HK-2 (cell line): ENCODE results near the gene PTPN5.
A peak's percentile ranks its signal among the peaks of the same experiment; 100 is the strongest.

Source experiments
- DNase-seq: peaks from one replicate; pipeline ENCODE4 v3.0.0-alpha.2; 2018; ENCODE audit not compliant: unreplicated experiment

Gene PTPN5

DNA sequence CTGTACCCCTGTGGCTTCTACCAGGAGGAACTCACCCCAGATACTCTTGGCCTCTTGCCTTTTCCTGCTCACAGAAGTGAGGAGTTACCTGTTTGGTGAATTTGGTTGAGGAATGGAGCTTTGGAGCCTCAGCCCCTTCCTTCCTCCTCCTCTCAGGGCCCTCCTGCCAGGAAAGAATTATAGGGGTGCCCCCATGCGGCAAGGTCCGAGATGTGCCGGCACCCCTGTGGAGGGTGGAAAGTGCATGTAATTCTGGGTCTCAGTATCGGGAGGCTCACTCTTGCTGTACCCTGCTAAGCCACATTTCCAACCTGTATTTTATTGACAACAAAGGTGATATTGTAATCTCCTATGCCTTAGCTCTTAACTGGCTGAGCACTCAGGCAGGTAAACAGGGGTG lies 51.9 kb downstream of the PTPN5 start:
- DNase-seq = no peak

DNA sequence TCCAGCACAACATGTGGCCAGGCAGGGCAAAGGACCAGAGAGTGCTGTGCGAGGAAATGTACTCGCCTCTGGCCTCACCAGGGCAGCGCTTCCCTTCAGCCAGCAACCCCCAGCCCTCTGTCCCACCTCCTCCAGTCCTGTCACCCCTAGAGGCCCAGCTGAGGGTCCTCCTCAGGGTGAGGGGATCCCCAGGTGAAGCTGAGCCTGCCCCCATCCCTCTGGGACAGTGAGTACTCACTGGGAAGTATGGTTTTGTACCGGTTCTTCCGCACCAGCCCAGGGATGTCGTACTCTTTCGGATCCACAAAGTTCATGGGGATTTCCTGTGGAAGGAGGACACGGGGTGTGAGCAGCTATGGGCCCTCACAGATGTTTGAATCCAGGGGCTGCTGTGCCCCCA lies 54.0 kb downstream of the PTPN5 start:
- DNase-seq = no peak

DNA sequence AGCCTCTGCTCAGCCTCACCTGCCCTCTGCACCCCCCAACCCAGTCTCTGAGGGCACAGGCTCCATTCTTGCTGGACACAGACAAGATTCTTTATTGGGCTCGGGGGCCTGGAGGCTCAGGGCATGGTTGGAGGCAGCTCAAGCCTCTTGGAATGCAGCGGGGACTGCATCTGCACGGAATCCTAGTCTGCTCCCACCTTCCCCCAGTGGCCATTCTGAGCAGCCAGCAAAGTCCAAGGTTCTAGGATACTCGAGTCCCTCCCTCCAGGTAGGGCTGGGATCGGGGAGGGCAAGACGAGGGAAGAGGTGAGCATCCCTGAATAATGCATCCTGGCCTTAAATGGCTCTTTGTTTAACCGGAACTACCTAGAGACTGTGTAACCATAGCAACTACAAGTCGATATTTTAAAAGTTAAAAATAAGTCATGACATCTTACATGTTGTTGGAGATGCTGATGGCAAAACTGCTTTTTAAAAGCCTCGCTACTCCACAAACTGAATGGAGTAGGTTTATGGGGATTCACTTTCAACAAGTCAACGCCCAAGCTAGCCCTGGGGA lies 54.9 kb downstream of the PTPN5 start:
- DNase-seq = no peak

DNA sequence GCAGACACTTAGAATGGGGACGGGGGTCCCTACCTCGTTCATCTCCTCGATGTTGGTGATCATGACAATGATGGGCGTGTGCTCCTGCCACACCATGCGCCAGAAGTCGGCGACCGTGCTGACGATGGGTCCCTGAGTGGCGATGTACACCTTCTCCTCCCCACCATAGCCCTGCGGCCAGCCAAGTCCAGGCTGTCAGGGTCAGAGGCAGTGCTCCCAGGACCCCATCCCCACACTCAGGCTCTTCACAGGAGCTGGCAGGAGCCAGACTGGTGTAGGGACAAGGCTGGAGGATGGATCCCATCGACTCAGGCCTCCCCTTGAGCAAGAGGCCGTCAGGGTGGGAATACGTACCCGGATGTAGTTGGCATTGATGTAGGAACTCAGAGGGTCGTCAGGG lies 58.4 kb downstream of the PTPN5 start:
- no peak for DNase-seq

DNA sequence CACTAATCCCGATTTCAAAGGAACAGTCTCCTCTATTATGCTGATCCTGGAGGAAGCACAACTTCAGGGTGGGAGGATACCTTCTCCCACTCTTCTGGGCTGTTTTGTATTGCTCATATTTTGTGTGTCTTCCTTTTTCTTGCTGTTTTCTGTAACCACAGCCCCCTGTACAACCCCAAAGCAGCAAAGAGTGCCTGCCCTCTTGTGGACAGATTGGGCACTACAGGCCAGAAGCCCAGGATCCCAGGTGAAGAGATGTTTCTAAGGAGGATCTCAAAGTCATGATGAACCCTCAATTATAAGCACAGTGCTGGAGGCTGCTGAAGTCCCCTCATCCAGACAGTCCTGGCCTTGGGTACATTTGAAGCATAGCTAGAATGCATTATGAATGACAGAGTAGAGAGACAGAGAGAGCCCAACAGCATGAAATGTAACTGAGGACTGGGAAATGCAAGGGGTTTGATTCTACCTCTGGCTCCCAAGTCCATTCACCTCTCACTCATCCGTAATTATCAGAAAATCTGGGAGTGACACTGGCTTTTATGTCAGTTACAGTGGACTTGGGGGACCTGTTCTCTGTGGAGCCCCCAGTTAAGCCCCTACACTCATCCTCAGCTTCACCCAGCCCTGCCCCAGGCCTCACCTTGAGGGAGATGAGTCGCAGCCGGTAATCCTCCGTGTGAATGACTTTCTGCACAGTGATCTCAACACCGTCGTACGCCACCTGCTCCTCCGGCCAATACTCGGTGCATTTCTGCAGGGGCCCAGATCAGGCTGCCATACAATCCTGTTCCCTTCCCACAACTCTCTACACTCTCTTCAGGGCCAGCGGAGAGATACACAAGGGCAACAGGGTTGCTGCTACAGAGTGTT lies 59.4 kb downstream of the PTPN5 start:
- peak; percentile 37 for DNase-seq

DNA sequence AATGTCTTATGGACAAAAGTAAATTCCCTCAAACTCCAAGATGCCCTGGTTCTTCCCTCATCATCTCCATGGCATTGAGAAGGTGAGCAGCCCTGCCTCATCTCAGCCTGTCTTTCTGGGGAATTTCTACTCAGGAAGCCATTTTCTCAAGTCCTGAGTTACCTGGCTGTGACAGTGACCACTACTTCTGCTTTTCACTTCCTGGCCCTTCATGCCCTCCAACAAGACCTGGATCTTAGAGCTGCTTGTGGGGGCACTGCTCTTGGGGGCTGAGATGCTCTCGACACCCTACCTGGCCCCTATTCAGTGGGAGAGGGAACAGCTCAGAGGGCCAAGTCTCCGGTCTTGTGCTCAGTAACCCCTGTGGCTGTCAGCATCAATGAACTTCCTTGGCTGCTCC lies 60.2 kb downstream of the PTPN5 start:
- no peak for DNase-seq

DNA sequence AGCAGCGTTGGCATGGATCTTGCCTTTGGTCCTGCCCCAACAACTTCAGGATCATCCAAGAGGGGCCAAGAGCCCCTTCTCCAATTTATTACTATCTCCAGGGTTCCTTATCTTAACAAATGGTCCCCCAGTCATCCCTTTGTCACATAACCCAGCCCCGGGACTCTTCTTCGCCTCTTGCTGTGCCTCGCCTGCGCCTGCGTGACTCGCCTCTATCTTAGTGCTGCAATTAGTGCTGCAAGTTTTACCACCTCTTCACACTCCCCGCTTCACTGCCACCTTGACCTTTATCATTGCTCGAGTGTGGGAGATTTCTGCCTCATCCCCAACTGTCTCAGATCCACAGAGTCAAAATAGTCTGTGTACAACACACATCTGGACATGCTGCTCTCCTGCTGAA lies 61.6 kb downstream of the PTPN5 start:
- no peak for DNase-seq

DNA sequence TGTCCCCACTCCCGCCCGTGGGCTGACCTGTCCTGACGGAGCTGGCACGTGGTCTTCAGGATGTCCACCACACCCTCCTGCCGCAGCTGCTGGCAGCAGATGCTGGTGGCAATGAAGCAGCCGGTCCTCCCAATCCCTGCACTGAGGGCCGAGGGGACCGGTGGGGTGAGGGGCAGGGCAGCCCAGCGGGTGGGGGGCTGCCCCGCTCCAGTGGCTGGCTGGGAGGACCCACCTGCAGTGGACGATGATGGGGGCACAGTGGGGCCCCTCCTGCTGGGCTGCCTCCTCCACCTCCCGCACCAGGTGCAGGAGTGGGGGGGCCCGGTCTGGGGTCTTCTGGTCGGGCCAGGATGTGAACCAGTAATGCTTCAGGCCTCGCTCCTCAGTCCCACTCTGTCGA lies 62.2 kb downstream of the PTPN5 start:
- no peak for DNase-seq

DNA sequence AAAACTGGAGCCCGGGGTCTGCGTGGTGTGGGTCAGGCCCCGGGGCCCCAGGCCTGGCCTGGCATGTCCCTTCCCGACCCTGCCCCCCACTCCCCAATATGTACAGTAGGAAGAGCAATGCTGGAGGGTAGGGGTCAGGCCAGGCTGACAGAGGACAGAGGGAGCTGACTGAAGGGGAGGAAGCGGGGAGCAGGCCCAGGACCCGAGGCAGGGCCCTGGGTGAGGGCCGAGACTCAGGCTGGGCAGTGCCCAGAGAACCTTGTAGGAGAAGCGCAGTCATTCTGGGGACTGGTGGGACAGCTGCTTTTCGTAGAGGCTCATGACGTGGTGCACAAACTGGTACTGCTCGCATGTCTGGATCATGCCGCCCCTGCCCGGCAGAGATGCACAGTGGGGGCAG lies 62.9 kb downstream of the PTPN5 start:
- no peak for DNase-seq

DNA sequence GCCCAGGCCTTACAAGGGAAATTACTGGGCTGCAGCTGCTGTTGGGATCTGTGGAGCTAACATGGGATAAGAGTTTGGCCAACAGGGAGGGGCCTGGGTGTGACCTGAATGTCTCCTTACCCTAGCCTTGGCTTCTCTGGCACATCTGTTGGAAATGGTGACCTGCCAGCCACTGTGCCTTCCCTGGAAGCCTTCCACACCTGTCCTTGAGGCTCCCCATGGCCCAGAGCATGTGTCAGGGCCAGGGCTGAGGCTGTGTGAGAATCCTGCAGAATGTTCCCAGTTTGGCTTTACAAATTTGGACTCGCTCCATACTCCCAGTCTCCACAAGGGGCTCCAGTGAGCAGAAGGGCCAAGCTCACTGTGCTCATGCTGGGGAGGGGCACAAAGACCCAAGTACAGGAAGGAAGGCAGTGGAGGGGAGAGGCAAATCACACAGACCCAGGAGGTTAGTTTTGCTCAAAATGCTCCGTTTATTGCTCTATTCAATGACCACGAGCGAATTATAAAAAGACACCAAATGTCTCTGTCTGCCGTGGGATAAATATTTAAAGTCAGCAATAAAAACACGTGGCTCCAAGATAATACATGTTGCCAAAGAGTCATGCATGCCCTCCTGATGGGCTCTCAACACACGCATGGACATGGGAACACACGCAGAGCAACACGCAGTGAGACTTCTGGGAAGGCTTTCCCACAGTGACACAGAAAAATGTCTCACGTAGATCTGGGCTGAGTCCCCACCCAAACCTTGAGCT lies 63.9 kb downstream of the PTPN5 start:
- no peak for DNase-seq

DNA sequence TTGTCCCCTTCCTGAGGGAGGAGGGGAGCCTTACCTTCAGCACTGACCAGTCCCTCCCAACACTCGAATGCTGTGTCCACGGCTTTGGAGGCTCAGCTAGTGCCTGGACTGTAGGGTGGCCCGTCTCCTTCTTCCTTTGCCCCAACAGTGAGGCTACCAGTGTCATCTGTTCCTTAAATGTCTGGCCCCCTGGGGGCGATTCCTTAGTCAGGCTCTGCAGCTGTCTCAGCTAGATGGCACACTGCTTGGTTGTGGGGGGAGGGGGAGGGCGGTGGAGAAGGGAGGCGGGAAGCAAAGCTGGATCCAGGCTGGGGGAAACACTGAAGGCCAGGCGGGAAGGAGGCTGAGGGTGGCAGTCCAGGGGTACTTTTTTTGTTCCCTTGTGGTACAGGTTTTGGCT lies 65.6 kb downstream of the PTPN5 start, which contains the start of gene IGSF22:
Gene IGSF22, minus strand, starts transcription at position 149 of the 400 bp plus-strand sequence. CDS start 1,952 bp downstream, outside the sequence.
- DNase-seq = no peak

DNA sequence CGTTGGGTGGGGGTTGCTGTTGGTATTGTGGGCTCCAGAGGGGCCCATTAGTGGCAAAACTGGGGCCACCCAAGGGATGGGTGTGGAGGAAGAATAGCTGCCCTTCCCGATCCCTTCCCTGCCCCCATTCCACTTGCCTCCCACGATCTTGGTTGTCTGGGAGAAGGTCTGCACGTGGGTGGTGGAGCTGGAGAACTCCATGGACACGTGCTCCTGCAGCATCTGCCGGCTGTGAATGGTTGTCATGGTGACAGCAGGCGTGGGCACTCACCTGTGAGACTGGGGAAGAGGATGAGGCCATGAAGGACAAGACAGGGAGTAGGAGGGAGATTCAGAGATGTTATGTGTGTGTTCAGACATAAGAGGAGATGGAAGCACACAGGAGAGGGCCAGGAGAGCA lies 67.6 kb downstream of the PTPN5 start:
- no peak for DNase-seq

DNA sequence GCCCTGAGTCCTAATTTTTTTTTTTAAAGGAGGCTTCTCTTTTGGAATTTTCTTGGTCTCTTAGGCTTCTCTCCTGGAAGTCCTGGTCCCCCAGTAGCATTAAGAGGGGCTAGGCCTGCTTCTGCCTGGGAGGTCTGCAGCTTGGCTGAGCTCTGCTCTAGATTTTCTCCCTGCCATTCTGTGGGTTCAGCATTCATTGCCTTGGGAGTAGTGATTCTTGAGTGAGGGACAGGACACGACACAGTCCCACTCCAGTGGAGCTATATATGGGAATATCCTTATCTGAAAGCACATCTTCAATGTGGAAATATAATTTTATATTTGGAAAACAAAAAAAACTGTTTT lies 69.3 kb downstream of the PTPN5 start:
- DNase-seq = no peak

DNA sequence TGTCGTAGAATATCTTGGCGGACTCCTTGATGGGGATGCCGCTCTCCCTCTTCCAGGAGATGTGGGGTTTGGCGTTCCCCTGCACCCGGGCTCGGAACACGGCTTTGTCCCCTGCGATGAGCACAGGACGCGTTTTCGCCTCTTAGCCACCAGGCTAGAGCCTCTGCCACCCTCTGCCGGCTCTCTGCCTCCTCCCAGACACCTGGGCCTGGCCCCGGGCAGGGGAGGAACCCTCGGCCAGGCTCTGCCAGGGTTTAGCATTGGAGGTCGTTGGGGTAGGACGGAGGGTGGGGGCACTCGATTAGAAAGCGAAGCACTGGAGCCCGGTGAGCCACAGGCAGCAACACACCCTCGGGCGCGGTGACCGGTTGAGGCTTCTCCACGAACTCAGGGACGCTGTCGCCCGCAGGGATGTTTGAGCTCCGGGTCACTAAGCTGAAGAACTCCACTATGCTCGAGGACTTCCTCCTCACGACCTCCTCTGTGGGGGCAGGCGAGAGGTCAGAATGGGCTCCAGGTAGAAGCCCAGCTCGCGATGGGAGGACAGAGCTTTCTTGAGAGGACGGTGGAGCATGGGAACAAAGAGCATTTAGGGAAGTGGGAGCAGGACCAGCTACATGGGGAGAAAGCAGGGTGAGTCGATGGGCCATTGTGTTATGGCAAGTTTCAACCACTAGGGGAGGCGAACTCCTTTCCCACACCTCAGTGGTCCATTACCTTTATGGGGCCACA lies 69.9 kb downstream of the PTPN5 start:
- peak; percentile 23 for DNase-seq

DNA sequence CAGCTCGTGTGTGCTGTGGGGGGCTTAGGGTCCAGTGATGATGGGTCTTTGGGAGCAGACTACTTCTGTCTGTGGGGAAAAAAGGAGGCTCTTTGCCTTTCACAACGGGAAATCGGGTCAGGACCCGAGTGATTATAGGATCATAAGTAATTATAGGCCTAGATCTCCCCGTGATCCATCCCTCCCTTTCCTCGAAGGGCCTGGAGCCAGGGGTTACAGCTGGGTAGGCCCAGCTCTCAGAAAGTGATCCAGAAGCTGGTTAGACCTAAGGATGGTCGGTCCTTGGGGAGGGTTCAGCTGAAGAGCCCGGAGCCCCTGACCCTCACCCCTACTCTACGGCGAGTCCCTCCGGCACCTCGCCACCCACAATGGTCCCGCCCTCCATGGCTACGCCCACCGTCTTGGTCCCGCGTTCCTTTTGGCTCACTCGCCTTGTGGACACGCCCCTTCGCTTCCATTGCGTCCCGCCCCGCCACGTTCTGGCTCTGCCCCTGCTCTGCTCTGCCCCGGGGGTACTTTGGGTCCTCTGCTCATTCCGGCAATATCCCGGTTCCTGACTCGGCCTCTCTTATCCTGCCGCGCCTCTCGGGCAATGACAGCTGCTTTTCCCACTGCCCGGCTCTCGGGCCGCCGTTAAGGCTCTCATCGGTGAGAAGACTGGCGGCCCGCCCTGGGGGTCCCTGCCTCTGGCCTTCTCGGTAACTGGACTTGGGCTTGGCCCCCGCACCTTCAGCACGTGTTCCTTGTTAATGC lies 70.6 kb downstream of the PTPN5 start:
- peak; percentile 61 for DNase-seq

DNA sequence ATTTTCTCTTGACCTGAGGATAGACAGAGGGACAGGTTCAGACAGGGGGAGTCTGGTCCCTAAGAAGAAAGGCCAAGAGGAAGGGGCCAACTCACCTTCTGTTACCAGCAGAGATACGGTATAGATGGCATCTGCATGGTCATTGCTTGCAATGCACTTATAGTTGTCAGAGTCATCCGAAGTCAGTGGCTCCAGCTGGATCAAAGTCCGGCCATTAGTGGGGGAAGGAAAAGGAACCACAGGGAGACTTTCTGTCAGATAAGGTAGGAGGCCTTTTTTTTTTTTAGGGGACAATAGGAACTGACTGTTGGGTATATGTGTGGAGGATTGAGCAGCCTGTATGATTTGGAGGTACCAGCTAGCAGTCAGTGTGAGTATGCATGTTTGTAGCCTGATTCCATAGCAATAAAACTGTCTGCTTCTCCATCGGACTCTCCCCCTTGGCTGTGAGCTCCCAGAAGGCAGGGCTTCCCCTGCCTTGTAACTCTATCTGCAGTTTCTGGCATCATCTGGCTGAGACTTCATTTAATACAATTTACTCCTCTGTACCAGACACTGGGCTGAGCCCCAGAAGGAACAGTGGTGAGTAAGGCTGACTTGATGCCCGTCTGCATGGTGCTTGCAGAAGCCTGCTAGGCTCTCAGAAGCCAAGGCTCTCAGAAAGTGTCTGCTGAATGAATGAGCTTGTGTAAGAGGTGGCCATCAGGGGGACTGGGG lies 71.3 kb downstream of the PTPN5 start:
- no peak for DNase-seq

DNA sequence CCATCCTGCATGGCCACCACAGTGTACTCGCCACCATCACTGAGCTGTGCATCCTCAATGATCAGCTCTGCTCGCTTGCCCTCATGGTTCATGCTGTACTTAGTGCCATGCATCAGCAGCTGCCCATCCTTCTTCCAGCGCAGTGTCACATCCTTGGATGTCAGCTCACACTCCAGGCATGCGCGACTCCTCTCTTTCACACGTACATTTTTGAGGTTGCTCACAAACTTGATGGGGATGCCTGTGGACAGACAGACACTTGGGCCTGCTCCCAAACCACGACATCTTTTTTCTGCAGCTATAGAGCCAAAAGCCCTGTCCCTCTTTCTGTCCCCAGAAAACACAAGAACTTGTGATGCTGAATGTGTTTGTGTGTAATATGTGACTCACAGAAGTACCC lies 76.1 kb downstream of the PTPN5 start:
- no peak for DNase-seq

DNA sequence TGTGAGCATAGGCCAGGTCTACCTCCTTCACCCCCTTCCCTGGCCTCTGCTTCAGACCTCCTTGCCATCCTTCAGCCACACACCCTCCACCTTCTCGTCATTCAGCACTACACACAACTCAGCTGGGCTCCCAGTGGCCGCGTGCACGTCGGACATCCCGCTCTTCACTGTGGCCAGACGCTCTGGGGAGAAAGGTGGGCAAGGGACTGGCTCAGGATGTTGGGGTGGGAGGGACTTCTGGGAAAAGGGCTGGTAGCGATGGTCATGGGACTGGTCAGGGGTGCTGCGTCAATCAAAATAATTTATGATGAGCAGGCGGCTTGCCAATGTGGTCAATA lies 77.2 kb downstream of the PTPN5 start:
- no peak for DNase-seq

DNA sequence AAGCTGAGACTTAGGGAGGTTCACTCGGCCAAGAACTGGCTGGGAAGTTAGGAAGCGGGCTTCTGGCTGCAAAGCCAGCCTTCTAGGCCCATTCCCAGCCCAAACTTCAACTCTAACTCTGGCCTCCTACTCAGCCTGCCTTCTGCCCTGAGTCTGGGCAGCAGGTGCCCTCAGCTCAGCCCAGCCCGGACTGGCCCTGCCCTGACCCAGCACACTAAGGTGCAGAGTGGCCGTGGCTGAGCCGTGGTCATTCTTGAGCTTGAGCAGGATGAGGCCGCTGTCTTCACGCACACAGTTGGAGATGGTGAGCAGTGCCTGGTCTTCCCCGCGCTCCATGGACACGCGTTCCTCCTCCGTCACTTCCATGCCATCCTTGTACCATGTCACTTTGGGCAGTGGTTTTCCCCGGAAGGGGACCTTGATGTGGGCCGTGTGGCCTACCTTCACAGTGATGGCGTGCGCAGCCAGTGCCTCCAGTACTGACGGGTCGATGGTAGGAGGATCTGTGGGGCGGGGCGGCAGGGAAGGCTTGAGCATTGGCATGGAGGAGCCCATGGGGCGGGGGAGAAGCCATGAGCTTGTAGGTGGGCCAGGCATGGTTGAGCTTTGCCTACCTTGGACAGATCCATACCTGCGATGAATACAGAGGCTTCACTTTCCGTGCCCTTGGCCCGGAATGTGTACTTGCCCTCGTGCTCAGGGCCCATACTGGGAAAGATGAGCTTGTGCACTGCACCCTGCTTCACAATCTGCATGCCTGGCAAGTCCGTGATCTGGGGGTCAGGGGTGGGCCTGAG lies 77.8 kb downstream of the PTPN5 start:
- DNase-seq = no peak

DNA sequence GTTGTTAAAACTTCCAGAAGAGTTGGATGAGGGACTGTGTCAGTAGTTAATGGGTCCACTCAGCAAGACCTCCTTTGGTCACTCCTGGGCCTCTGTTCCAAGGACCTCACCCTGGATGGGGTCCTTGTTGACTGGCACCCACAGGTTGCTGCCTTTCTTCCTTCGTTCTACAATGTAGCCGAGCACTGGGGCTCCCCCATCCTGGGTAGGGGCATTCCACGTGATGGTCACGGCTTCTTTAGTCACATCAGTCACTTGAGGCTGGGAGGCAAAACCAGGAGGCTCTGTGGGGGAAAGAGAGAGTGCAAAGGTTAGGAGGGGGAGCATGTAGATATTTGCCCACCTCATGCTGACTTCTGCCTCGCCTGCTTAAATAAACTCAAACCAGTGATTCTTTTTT lies 81.1 kb downstream of the PTPN5 start:
- DNase-seq = no peak
